HepG2 (cell line): ENCODE measurements around the gene ZNF322. TPM values are rescaled to one million over a fixed set of nuclear protein-coding genes. Genes with fewer than 3 reads are reported as not detected.

Experiments used
- ATF1 ChIP-seq: IDR thresholded peaks from 2 replicates; pipeline ENCODE4 v1.6.1; 2016; ENCODE audit warnings: mild to moderate bottlenecking, control low read depth
- ETV5 ChIP-seq: IDR thresholded peaks from 2 replicates; pipeline ENCODE4 v1.6.1; 2018; ENCODE audit warnings: missing biosample characterization, missing genetic modification reagents, inconsistent platforms, borderline replicate concordance
- MATR3 ChIP-seq: sonication (generic); formaldehyde crosslinking; IDR thresholded peaks from 2 replicates; pipeline ENCODE4 v1.4.0; 2020; ENCODE audit warnings: missing genetic modification reagents
- MTA1 ChIP-seq: sonication (generic); formaldehyde crosslinking; IDR thresholded peaks from 2 replicates; pipeline ENCODE4 v1.4.0; 2020; ENCODE audit warnings: missing genetic modification reagents, mild to moderate bottlenecking, borderline replicate concordance
- PAX8 ChIP-seq: sonication (generic); formaldehyde crosslinking; IDR thresholded peaks from 2 replicates; pipeline ENCODE4 v1.8.0; 2022; ENCODE audit warnings: mild to moderate bottlenecking, missing genetic modification reagents, borderline replicate concordance
- RBAK ChIP-seq: sonication (generic); formaldehyde crosslinking; IDR thresholded peaks from 2 replicates; pipeline ENCODE4 v1.5.1; 2020; ENCODE audit warnings: mild to moderate bottlenecking, missing genetic modification reagents
- SP1 ChIP-seq, 2 experiments: fragments of 450-650 bp in 1 of 2; sonication (generic) in 1 of 2; formaldehyde crosslinking in 1 of 2; IDR thresholded peaks; 2 replicates each; pipeline versions ENCODE4 v1.4.0 to v1.6.1; 2016 to 2020; ENCODE audit warnings: missing genetic modification reagents in 1 of 2
- SRF ChIP-seq: IDR thresholded peaks from 2 replicates; pipeline ENCODE4 v1.6.1; 2011; ENCODE audit warnings: mild to moderate bottlenecking, low read depth, low read length, moderate library complexity
- SUZ12 ChIP-seq: fragments of 150-350 bp; IDR thresholded peaks from 2 replicates; pipeline ENCODE4 v1.6.1; 2014; ENCODE audit warnings: low read depth, low read length
- ZKSCAN5 ChIP-seq: sonication (generic); formaldehyde crosslinking; IDR thresholded peaks from 2 replicates; pipeline ENCODE4 v1.5.1; 2020; ENCODE audit warnings: mild to moderate bottlenecking, missing genetic modification reagents
- ZMAT3 ChIP-seq: sonication (generic); formaldehyde crosslinking; conservative IDR thresholded peaks from 2 replicates; pipeline ENCODE4 v1.7.0; 2021; ENCODE audit warnings: missing genetic modification reagents
- ZNF143 ChIP-seq: sonication (generic); formaldehyde crosslinking; IDR thresholded peaks from 2 replicates; pipeline ENCODE4 v1.4.0; 2020; ENCODE audit warnings: missing genetic modification reagents
- ZNF17 ChIP-seq: sonication (generic); formaldehyde crosslinking; IDR thresholded peaks from 2 replicates; pipeline ENCODE4 v1.5.0; 2020; ENCODE audit warnings: mild to moderate bottlenecking, missing genetic modification reagents
- ZNF274 ChIP-seq: sonication (generic); formaldehyde crosslinking; IDR thresholded peaks from 2 replicates; pipeline ENCODE4 v1.5.1; 2020; ENCODE audit warnings: mild to moderate bottlenecking, missing genetic modification reagents
- ZNF562 ChIP-seq: sonication (generic); formaldehyde crosslinking; IDR thresholded peaks from 2 replicates; pipeline ENCODE4 v1.8.0; 2022; ENCODE audit warnings: missing genetic modification reagents, borderline replicate concordance
- ZNF589 ChIP-seq: sonication (generic); formaldehyde crosslinking; conservative IDR thresholded peaks from 2 replicates; pipeline ENCODE4 v1.8.0; 2022; ENCODE audit warnings: mild to moderate bottlenecking, moderate library complexity, missing genetic modification reagents
- ZNF775 ChIP-seq: sonication (generic); formaldehyde crosslinking; IDR thresholded peaks from 2 replicates; pipeline ENCODE4 v1.4.0; 2020; ENCODE audit warnings: missing genetic modification reagents, mild to moderate bottlenecking, moderate library complexity, borderline replicate concordance
- ZSCAN25 ChIP-seq: sonication (generic); formaldehyde crosslinking; IDR thresholded peaks from 2 replicates; pipeline ENCODE4 v1.8.0; 2022; ENCODE audit warnings: mild to moderate bottlenecking, missing genetic modification reagents
- polyA plus RNA-seq, 8 experiments: library from polyadenylated mRNA; depleted of rRNA in 3 of 8; stranded (reverse) in 7 of 8; unstranded in 1 of 8; fragments of >200 nt; fragmentation: Illumina TruSeq in 4 of 8; extraction: Trizol in 4 of 8; gene quantifications; 2 replicates each; pipeline versions ENCODE4 v1.2.1 to v1.2.3, GENCODE V29; 2011 to 2016; ENCODE audit warnings: low read depth in 4 of 8, missing spikeins in 1 of 8, mixed read lengths in 1 of 8; ENCODE audit not compliant: insufficient read depth in 1 of 8
- total RNA-seq, 5 experiments: library from RNA; depleted of rRNA; stranded (reverse); fragments of >200 nt; fragmentation: Illumina TruSeq; extraction: Trizol; gene quantifications; 2 replicates each; pipeline ENCODE4 v1.2.3, GENCODE V29; 2016; ENCODE audit warnings: low read depth in 1 of 5
- TF ChIP-seq, protein P1 (sequence below): fragments of 450-650 bp; IDR thresholded peaks from 2 replicates; pipeline ENCODE4 v1.6.1; 2017; ENCODE audit warnings: mild to moderate bottlenecking
- TF ChIP-seq, protein P2 (sequence below): sonication (generic); formaldehyde crosslinking; IDR thresholded peaks from 2 replicates; pipeline ENCODE4 v1.4.0; 2020; ENCODE audit warnings: missing genetic modification reagents, borderline replicate concordance
- TF ChIP-seq, protein P3 (sequence below): sonication (generic); formaldehyde crosslinking; IDR thresholded peaks from 2 replicates; pipeline ENCODE4 v1.4.0; 2020; ENCODE audit warnings: mild to moderate bottlenecking, low read depth, missing genetic modification reagents
- TF ChIP-seq, protein P4 (sequence below): IDR thresholded peaks from 2 replicates; pipeline ENCODE4 v1.6.1; 2016; ENCODE audit warnings: control low read depth

Gene ZNF322
- total and polyA plus RNA-seq, 2 of the 13 experiments (the other 11 are each of a cell fraction or from before 2014, with no cell fraction given): 8.3 to 22.8 TPM

DNA sequence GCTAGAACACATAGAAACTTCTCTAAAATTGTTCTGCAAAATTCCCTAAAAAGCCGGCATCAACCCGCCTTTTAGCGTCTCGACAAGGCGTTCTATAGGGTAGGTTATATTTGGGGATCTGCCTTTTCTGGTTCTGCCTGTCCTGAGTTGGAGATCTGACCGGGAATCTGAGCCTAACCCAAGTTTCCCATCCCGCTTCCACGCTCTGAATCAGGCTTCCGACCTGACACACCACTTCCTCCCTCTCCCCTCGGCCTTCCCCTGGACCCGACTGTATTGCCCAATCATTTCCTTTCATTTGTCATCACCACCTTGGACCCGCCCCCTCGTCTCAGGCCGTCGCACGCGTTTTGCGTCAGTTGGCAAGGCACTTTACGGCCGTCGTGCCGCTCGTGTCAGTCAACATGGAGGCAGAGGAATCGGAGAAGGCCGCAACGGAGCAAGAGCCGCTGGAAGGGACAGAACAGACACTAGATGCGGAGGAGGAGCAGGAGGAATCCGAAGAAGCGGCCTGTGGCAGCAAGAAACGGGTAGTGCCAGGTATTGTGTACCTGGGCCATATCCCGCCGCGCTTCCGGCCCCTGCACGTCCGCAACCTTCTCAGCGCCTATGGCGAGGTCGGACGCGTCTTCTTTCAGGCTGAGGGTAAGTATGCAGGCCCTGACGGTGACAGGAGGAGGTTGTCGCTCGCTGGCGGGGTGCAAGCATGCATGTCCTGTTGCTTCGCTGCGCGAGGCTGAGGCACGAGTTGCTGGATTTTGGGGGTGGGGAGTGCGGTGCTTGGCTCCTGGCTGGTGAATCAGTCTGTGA is 62.8 kb downstream of the ZNF322 start, which contains the start of gene ABT1 (continued):
- TF ChIP-seq, protein P1, sequence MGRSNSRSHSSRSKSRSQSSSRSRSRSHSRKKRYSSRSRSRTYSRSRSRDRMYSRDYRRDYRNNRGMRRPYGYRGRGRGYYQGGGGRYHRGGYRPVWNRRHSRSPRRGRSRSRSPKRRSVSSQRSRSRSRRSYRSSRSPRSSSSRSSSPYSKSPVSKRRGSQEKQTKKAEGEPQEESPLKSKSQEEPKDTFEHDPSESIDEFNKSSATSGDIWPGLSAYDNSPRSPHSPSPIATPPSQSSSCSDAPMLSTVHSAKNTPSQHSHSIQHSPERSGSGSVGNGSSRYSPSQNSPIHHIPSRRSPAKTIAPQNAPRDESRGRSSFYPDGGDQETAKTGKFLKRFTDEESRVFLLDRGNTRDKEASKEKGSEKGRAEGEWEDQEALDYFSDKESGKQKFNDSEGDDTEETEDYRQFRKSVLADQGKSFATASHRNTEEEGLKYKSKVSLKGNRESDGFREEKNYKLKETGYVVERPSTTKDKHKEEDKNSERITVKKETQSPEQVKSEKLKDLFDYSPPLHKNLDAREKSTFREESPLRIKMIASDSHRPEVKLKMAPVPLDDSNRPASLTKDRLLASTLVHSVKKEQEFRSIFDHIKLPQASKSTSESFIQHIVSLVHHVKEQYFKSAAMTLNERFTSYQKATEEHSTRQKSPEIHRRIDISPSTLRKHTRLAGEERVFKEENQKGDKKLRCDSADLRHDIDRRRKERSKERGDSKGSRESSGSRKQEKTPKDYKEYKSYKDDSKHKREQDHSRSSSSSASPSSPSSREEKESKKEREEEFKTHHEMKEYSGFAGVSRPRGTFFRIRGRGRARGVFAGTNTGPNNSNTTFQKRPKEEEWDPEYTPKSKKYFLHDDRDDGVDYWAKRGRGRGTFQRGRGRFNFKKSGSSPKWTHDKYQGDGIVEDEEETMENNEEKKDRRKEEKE: no peak
- TF ChIP-seq, protein P2, sequence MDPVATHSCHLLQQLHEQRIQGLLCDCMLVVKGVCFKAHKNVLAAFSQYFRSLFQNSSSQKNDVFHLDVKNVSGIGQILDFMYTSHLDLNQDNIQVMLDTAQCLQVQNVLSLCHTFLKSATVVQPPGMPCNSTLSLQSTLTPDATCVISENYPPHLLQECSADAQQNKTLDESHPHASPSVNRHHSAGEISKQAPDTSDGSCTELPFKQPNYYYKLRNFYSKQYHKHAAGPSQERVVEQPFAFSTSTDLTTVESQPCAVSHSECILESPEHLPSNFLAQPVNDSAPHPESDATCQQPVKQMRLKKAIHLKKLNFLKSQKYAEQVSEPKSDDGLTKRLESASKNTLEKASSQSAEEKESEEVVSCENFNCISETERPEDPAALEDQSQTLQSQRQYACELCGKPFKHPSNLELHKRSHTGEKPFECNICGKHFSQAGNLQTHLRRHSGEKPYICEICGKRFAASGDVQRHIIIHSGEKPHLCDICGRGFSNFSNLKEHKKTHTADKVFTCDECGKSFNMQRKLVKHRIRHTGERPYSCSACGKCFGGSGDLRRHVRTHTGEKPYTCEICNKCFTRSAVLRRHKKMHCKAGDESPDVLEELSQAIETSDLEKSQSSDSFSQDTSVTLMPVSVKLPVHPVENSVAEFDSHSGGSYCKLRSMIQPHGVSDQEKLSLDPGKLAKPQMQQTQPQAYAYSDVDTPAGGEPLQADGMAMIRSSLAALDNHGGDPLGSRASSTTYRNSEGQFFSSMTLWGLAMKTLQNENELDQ: no peak; the same call in 1 of the 2 replicates
- TF ChIP-seq ZMAT3 (CRISPR knock-in tag) (peak; percentile 52; the same call in 1 of the 2 replicates), MTA1 (CRISPR knock-in tag) (peak; percentile 97), RBAK (CRISPR knock-in tag) (peak; percentile 69; the same call in 1 of the 2 replicates), ZSCAN25 (peak; percentile 67; the same call in 1 of the 2 replicates), SP1 (IDR thresholded peaks at IDR 0.05) (peak; percentile 18; the same call in 1 of the 2 replicates), SP1 (CRISPR knock-in tag; IDR thresholded peaks at IDR 0.05) (peak; percentile 100), ZNF589 (peak; percentile 98), PAX8 (CRISPR knock-in tag) (peak; percentile 91; the same call in 1 of the 2 replicates), ETV5 (CRISPR knock-in tag) (peak; percentile 87), ATF1 (CRISPR knock-in tag) (peak; percentile 100), ZKSCAN5 (peak; percentile 68; the same call in 1 of the 2 replicates), ZNF274 (CRISPR knock-in tag) (peak; percentile 89; the same call in 1 of the 2 replicates), SUZ12 (no peak), ZNF143 (CRISPR knock-in tag) (no peak), ZNF17 (CRISPR knock-in tag) (no peak), ZNF775 (CRISPR knock-in tag) (no peak), SRF (peak; percentile 81), MATR3 (CRISPR knock-in tag) (no peak), ZNF562 (no peak)
- TF ChIP-seq, protein P3, sequence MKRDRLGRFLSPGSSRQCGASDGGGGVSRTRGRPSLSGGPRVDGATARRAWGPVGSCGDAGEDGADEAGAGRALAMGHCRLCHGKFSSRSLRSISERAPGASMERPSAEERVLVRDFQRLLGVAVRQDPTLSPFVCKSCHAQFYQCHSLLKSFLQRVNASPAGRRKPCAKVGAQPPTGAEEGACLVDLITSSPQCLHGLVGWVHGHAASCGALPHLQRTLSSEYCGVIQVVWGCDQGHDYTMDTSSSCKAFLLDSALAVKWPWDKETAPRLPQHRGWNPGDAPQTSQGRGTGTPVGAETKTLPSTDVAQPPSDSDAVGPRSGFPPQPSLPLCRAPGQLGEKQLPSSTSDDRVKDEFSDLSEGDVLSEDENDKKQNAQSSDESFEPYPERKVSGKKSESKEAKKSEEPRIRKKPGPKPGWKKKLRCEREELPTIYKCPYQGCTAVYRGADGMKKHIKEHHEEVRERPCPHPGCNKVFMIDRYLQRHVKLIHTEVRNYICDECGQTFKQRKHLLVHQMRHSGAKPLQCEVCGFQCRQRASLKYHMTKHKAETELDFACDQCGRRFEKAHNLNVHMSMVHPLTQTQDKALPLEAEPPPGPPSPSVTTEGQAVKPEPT (CRISPR knock-in tag): peak; percentile 87; the same call in 1 of the 2 replicates
- TF ChIP-seq, protein P4, sequence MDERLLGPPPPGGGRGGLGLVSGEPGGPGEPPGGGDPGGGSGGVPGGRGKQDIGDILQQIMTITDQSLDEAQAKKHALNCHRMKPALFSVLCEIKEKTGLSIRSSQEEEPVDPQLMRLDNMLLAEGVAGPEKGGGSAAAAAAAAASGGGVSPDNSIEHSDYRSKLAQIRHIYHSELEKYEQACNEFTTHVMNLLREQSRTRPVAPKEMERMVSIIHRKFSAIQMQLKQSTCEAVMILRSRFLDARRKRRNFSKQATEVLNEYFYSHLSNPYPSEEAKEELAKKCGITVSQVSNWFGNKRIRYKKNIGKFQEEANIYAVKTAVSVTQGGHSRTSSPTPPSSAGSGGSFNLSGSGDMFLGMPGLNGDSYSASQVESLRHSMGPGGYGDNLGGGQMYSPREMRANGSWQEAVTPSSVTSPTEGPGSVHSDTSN: peak; percentile 82
